ENCODE measurements around the gene TPRG1L.

DNA sequence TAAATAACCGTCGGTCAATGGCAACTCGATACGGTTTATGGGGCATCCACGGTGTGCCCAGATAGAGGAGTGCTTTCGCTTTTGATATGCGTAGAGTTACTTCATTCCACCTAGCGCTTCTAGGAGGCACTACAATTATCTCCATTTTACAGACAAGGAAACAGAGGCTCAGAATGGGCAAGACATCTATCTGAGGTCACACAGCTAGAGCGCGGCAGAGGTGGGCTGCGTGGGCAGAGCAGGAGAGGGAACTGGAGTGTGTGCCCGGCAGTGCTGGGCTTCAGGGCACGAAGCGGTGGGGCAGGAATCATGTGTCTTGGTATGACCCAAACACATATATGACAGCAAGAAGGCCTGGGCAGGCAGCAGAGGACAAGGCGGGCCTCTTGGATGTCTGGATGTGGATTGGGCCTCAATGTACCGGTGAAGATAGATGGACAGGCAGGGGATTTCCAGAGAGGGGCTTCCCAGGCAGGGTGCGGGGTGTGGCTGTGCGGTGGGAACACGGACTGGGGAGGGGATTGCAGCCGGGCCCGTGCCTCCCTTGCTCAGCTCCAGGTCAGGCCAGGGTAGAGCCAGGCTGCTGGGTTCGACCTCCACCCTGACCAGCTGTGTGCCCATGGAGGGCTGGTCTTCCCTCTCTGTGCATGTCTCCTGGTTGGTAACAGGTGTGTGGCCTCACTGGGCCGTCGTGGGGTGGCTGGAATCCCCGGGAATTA, 48.7 kb downstream of the TPRG1L start:
- TF ChIP-seq CTCF (IDR thresholded peaks at IDR 0.05) (no peak), POLR2A (IDR thresholded peaks at IDR 0.05) (no peak)

Measured in esophagus squamous epithelium (tissue), 4 donors.